KMS-11 (cell line): Measurements from ENCODE around the gene CXCR1.
A peak's percentile ranks its signal among the peaks of the same experiment; 100 is the strongest.

Source experiments
- H2AFZ ChIP-seq: fragments of 200-600 bp; sonication (generic); 2 replicates; pipeline ENCODE4 v1.6.1; 2016; ENCODE audit warnings: antibody characterized with exemption, mixed run types, low read depth
- H3K27ac ChIP-seq: fragments of 200-600 bp; sonication (generic); 2 replicates; pipeline ENCODE4 v1.6.1; 2016; ENCODE audit warnings: mild to moderate bottlenecking, mixed run types
- H3K27me3 ChIP-seq: fragments of 200-600 bp; sonication (generic); 2 replicates; pipeline ENCODE4 v1.6.1; 2017; ENCODE audit warnings: mild to moderate bottlenecking, low read depth, mixed run types, moderate library complexity; ENCODE audit not compliant: insufficient read depth
- H3K36me3 ChIP-seq: fragments of 200-600 bp; sonication (generic); 2 replicates; pipeline ENCODE4 v1.6.1; 2017; ENCODE audit warnings: mild to moderate bottlenecking, mixed run types; ENCODE audit not compliant: insufficient read depth
- H3K4me1 ChIP-seq: fragments of 200-600 bp; sonication (generic); 2 replicates; pipeline ENCODE4 v1.6.1; 2016; ENCODE audit warnings: mild to moderate bottlenecking, low read depth, mixed run types; ENCODE audit not compliant: poor library complexity, severe bottlenecking
- H3K4me2 ChIP-seq: fragments of 200-600 bp; sonication (generic); 2 replicates; pipeline ENCODE4 v1.7.0; 2016; ENCODE audit warnings: mild to moderate bottlenecking, mixed run types
- H3K4me3 ChIP-seq: fragments of 200-600 bp; sonication (generic); IDR thresholded peaks from 2 replicates; pipeline ENCODE4 v1.6.1; 2017; ENCODE audit warnings: low read depth, low read length, mixed read lengths; ENCODE audit not compliant: insufficient read depth
- H3K79me2 ChIP-seq: fragments of 200-600 bp; sonication (generic); 2 replicates; pipeline ENCODE4 v1.6.1; 2016; ENCODE audit warnings: low read depth, mixed run types; ENCODE audit not compliant: insufficient read depth
- H3K9ac ChIP-seq: fragments of 200-600 bp; sonication (generic); 2 replicates; pipeline ENCODE4 v1.6.1; 2016; ENCODE audit warnings: mild to moderate bottlenecking, mixed run types
- H4K20me1 ChIP-seq: fragments of 200-600 bp; sonication (generic); 2 replicates; pipeline ENCODE4 v1.6.1; 2016; ENCODE audit warnings: mild to moderate bottlenecking, mixed run types; ENCODE audit not compliant: insufficient read depth
- CTCF ChIP-seq: fragments of 200-600 bp; sonication (generic); conservative IDR thresholded peaks from 2 replicates; pipeline ENCODE4 v1.6.1; 2017; ENCODE audit warnings: low read depth, mild to moderate bottlenecking, antibody characterized with exemption, low read length, moderate library complexity, mixed read lengths

The CXCR1 gene

GRCh38 chr2:218192902-218193430 lies 26.2 kb upstream of the CXCR1 start:
- Histone ChIP-seq H3K27me3 (no peaks in the 10 kb centered on the region), H3K4me2 (no peak overlapping the region)

GRCh38 chr2:218188528-218188927 lies 21.8 kb upstream of the CXCR1 start:
- H2AFZ ChIP-seq = no peak overlapping the region
- no peak overlapping the region for H3K27ac ChIP-seq
- no peak overlapping the region for H3K4me2 ChIP-seq
- H3K9ac ChIP-seq = no peak overlapping the region
- no peaks in the 10 kb centered on the region for H4K20me1 ChIP-seq
- no peaks in the 10 kb centered on the region for H3K27me3 ChIP-seq
- peaks cover 5% of the 10 kb centered on the region for H3K4me1 ChIP-seq
- H3K36me3 ChIP-seq = no peaks in the 10 kb centered on the region
- no peak overlapping the region for H3K4me3 ChIP-seq
- TF ChIP-seq CTCF = no peak
- H3K79me2 ChIP-seq = no peaks in the 10 kb centered on the region

More at GRCh38 chr2:218192902-218193430, 26.2 kb upstream of the CXCR1 start:
- no peaks in the 10 kb centered on the region for H3K4me1 ChIP-seq
- H3K36me3 ChIP-seq = no peaks in the 10 kb centered on the region
- no peaks in the 10 kb centered on the region for H4K20me1 ChIP-seq
- no peak for TF ChIP-seq CTCF
- no peak overlapping the region for H3K9ac ChIP-seq
- no peak overlapping the region for H3K4me3 ChIP-seq
- H3K79me2 ChIP-seq = no peaks in the 10 kb centered on the region
- H3K27ac ChIP-seq = no peak overlapping the region
- H2AFZ ChIP-seq = no peak overlapping the region

GRCh38 chr2:218187296-218188015 lies 20.7 kb upstream of the CXCR1 start:
- no peak for TF ChIP-seq CTCF
- no peak overlapping the region for H3K4me3 ChIP-seq
- H3K27ac ChIP-seq = no peak overlapping the region
- H4K20me1 ChIP-seq = no peaks in the 10 kb centered on the region
- H3K27me3 ChIP-seq = no peaks in the 10 kb centered on the region
- H3K79me2 ChIP-seq = no peaks in the 10 kb centered on the region
- H2AFZ ChIP-seq = peak overlapping the region; percentile 82; the same call in 1 of the 2 replicates
- no peak overlapping the region for H3K4me2 ChIP-seq
- H3K36me3 ChIP-seq = no peaks in the 10 kb centered on the region
- peaks cover 5% of the 10 kb centered on the region for H3K4me1 ChIP-seq
- no peak overlapping the region for H3K9ac ChIP-seq

GRCh38 chr2:218186876-218187275 lies 20.1 kb upstream of the CXCR1 start:
- H3K79me2 ChIP-seq = no peaks in the 10 kb centered on the region
- H3K27me3 ChIP-seq = no peaks in the 10 kb centered on the region
- H3K27ac ChIP-seq = no peak overlapping the region
- peak overlapping the region; percentile 82 for H2AFZ ChIP-seq
- H4K20me1 ChIP-seq = no peaks in the 10 kb centered on the region
- H3K4me3 ChIP-seq = no peak overlapping the region
- no peak overlapping the region for H3K4me2 ChIP-seq
- H3K4me1 ChIP-seq = peaks cover 5% of the 10 kb centered on the region
- H3K9ac ChIP-seq = no peak overlapping the region
- TF ChIP-seq CTCF = no peak
- H3K36me3 ChIP-seq = no peaks in the 10 kb centered on the region
